Measurements from ENCODE around the gene RAB37.

Gene RAB37

DNA sequence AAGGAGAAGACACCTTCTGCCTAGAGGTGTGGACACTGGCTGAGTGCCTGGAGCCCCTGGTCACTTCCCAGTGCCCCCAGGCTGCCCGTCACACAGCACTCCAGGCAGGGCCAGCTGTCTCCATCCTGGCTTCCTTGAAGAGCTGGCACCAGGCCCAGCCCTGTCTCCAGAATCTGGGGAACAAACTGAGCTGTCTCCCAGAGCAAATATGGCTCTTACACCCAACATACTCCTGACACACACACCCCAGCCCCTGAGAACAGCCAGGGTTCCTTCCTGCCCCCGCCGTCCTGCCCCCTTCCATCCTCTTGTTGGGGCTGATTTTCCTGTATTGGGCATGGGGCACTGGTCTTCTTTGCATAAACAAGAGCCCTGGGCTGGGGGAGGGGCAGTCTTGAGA lies 20.4 kb downstream of the RAB37 start:
- Mint-ChIP-seq H3K36me3 (ENCODE audit: low read depth) (peaks cover 6% of the 10 kb centered on the region), H3K9me3 (no peaks in the 10 kb centered on the region), H3K27me3 (ENCODE audit: low read depth, poor library complexity) (peaks cover 1% of the 10 kb centered on the region), H3K27ac (no peak overlapping the region), H3K4me1 (peaks cover 81% of the 10 kb centered on the region), H3K4me3 (no peak overlapping the region)
- TF ChIP-seq, protein P1, sequence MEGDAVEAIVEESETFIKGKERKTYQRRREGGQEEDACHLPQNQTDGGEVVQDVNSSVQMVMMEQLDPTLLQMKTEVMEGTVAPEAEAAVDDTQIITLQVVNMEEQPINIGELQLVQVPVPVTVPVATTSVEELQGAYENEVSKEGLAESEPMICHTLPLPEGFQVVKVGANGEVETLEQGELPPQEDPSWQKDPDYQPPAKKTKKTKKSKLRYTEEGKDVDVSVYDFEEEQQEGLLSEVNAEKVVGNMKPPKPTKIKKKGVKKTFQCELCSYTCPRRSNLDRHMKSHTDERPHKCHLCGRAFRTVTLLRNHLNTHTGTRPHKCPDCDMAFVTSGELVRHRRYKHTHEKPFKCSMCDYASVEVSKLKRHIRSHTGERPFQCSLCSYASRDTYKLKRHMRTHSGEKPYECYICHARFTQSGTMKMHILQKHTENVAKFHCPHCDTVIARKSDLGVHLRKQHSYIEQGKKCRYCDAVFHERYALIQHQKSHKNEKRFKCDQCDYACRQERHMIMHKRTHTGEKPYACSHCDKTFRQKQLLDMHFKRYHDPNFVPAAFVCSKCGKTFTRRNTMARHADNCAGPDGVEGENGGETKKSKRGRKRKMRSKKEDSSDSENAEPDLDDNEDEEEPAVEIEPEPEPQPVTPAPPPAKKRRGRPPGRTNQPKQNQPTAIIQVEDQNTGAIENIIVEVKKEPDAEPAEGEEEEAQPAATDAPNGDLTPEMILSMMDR (IDR thresholded peaks at IDR 0.05): no peak
- DNase-seq: no peak

DNA sequence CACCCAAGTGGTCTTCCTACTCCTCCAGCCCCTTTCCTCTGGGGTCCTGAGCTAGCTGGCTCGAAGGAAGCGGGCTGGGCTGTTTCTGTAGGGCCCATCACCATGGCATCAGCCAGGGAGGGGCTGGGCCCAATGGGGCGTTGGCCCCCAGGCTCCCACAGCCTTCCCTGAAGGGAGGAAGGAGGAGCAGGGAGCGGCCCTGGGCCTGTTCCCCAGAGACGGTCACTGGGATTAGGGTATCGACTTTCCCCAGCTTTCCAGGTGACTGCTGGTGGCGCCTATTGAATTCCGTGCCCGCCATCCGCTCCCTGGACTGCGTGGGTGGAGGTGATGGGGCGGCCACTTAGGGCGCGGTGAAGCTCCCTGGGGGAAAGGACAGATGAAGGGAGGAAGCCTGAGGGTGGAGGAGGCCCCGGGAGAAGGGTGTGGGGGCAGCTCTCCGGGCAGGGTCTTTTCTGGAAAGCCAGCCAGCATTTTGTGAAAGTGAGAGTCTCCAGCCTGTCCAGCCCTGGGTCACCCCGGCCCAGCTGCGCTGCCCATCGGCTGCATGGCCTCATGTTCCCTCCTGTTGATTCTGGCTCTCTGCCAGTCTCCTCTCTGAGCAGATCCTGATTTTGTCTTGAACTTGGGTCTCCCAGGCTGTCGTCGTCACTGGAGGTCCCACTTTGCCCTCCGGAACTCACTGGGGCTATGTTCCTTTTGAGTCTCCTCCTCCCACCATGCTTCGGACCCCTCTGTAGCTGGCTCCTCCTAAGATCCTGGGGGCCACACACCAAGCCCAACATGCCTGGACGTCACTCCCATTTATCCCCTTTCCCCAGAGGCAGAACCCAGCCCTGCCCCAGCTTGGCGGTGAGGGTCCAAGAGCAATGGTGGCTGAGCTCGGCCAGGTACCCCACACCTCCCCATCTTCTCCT lies 21.1 kb downstream of the RAB37 start:
- Mint-ChIP-seq H3K4me3 (peak overlapping the region; percentile 45), H3K4me1 (peaks cover 81% of the 10 kb centered on the region), H3K27ac (no peak overlapping the region)

DNA sequence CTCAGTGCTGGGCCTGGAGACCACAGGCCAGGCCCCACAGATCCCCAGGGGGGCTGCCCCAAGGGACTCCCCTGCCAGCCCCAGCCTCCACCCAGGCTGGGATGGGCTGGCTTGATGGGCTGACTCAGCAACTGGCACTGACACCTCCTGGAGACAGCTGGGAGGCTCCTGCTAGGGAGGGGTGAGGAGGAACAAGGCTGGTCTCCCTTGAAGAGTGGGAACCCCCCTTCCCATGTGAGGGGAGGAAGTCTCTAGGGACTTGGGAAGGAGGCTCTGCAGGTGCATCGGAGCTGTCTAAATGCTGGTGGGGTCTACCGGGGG lies 21.8 kb downstream of the RAB37 start:
- H3K4me1 Mint-ChIP-seq: peaks cover 81% of the 10 kb centered on the region
- no peaks in the 10 kb centered on the region for H3K9me3 Mint-ChIP-seq
- no peaks in the 10 kb centered on the region for H3K27me3 Mint-ChIP-seq (ENCODE audit: low read depth, poor library complexity)
- TF ChIP-seq, protein P1 (IDR thresholded peaks at IDR 0.05): no peak
- no peak overlapping the region for H3K27ac Mint-ChIP-seq
- no peaks in the 10 kb centered on the region for H3K36me3 Mint-ChIP-seq (ENCODE audit: low read depth)
- DNase-seq: no peak
- H3K4me3 Mint-ChIP-seq: peak overlapping the region; percentile 28

More for the DNA sequence above, 21.1 kb downstream of the RAB37 start:
- no peaks in the 10 kb centered on the region for H3K27me3 Mint-ChIP-seq (ENCODE audit: low read depth, poor library complexity)
- TF ChIP-seq, protein P1 (IDR thresholded peaks at IDR 0.05): no peak
- no peaks in the 10 kb centered on the region for H3K9me3 Mint-ChIP-seq
- H3K36me3 Mint-ChIP-seq (ENCODE audit: low read depth): no peaks in the 10 kb centered on the region
- DNase-seq: peak; percentile 36

DNA sequence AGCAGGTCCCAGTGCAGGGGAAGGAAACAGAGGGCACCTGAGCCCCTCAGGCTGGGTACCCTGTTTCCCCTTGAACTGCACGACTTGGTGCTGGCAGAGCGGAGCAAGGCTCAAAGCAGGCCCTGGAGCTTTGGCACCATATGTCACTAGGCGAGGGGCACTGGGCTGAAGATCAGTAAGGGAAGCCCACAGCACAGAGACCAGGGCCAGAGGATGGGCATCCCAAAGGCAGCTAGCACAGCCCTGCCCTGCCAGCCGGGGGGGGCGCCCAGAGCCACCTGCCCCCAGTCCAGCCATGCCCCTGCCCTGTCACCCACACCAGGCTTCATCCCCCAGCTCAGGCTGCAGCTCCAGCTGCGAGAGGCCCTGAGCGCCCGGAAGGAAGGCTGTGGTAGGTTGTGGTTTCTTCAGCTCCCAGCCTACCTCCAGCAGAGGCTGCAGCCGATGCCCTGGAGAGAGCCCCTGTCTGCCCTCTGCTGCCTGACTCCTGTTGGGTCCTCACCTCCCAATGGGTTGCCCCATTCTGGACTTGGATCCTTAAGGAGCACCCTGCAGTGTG lies 22.3 kb downstream of the RAB37 start:
- peaks cover 86% of the 10 kb centered on the region for H3K4me1 Mint-ChIP-seq

DNA sequence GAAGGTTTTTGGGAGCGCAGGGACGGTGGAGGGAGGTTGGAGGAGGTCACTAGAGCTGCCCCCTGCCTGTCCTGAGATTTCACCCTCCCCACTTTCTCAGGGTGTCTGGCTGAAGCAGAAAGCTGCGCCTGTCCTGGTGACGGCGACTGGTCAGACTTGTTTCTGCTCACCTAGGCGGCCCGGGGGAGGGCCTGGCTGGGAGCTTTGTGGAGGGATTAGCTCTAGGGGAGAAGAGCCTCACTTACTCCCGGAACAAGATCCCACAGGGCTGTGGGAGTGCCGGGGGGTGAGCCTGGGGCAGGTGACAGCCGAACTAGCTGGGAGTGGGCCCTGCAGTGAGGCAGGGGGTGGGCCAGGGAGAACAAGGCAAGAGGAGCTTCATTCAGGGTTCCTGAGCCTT lies 22.9 kb downstream of the RAB37 start:
- no peak overlapping the region for H3K4me3 Mint-ChIP-seq
- H3K9me3 Mint-ChIP-seq: no peaks in the 10 kb centered on the region
- peaks cover 89% of the 10 kb centered on the region for H3K4me1 Mint-ChIP-seq
- TF ChIP-seq, protein P1 (IDR thresholded peaks at IDR 0.05): no peak
- no peak for DNase-seq
- no peaks in the 10 kb centered on the region for H3K27me3 Mint-ChIP-seq (ENCODE audit: low read depth, poor library complexity)
- peak overlapping the region; percentile 66 for H3K27ac Mint-ChIP-seq
- no peaks in the 10 kb centered on the region for H3K36me3 Mint-ChIP-seq (ENCODE audit: low read depth)

More for the DNA sequence above, 22.3 kb downstream of the RAB37 start:
- peak overlapping the region; percentile 66 for H3K27ac Mint-ChIP-seq
- TF ChIP-seq, protein P1 (IDR thresholded peaks at IDR 0.05): no peak
- no peaks in the 10 kb centered on the region for H3K27me3 Mint-ChIP-seq (ENCODE audit: low read depth, poor library complexity)
- no peak for DNase-seq
- no peak overlapping the region for H3K4me3 Mint-ChIP-seq
- H3K9me3 Mint-ChIP-seq: no peaks in the 10 kb centered on the region
- H3K36me3 Mint-ChIP-seq (ENCODE audit: low read depth): no peaks in the 10 kb centered on the region
